ENCODE data around the gene TSEN15. TPM values are rescaled to one million over a fixed set of nuclear protein-coding genes. Genes with fewer than 3 reads are reported as not detected.

The TSEN15 gene
- total RNA-seq, 3 donors from 2014 or later (not counting 1 experiment from before 2014, with no cell fraction given): 29.5 to 52.9 (median 34.3) TPM

- Mint-ChIP-seq H3K27me3 (ENCODE audit: low read depth in 2 of 2) (peaks cover 0 to 6% of the 10 kb centered on the region in 2 donors), H3K9me3 (no peaks in the 10 kb centered on the region), H3K4me3 (no peak overlapping the region), H3K36me3 (no peaks in the 10 kb centered on the region), H3K27ac (no peak overlapping the region), H3K4me1 (peaks cover 0 to 9% of the 10 kb centered on the region in 2 donors)
- TF ChIP-seq CTCF (IDR thresholded peaks at IDR 0.05): no peak
- H3K27ac ChIP-seq (ENCODE audit: low read length): no peak overlapping the region
- no peaks in the 10 kb centered on the region for H3K4me1 ChIP-seq (ENCODE audit: control insufficient read depth, insufficient read depth, low read length)
- H3K9me3 ChIP-seq (ENCODE audit: control insufficient read depth, insufficient read depth, low read length): no peaks in the 10 kb centered on the region
- no peak for ATAC-seq
- no peak for DNase-seq
- intact Hi-C loops (cut with micrococcal nuclease): no loop called here
- H3K27me3 ChIP-seq (ENCODE audit: control insufficient read depth, insufficient read depth, low read length): peaks cover 2% of the 10 kb centered on the region
- no peak overlapping the region for H3K4me3 ChIP-seq (ENCODE audit: low read length)
- 70% methylated on average over 6 of the region's 6 CpGs for WGBS (ENCODE audit: insufficient coverage)
- H3K36me3 ChIP-seq (ENCODE audit: control insufficient read depth, insufficient read depth, low read length): no peaks in the 10 kb centered on the region
These were observed 23.5 kb upstream of the TSEN15 start for GRCh38 chr1:184027826-184028695.

- Mint-ChIP-seq H3K36me3 (no peaks in the 10 kb centered on the region), H3K9me3 (no peaks in the 10 kb centered on the region), H3K4me3 (no peak overlapping the region), H3K4me1 (peaks cover 5 to 18% of the 10 kb centered on the region in 2 donors), H3K27me3 (ENCODE audit: low read depth in 2 of 2) (peaks cover 0 to 6% of the 10 kb centered on the region in 2 donors), H3K27ac (no peak overlapping the region)
- no peak for TF ChIP-seq CTCF (IDR thresholded peaks at IDR 0.05)
- no peak for ATAC-seq
- WGBS (ENCODE audit: insufficient coverage): 94% methylated on average over 5 of the region's 5 CpGs
- no peaks in the 10 kb centered on the region for H3K4me1 ChIP-seq (ENCODE audit: control insufficient read depth, insufficient read depth, low read length)
- H3K9me3 ChIP-seq (ENCODE audit: control insufficient read depth, insufficient read depth, low read length): no peaks in the 10 kb centered on the region
- intact Hi-C loops (cut with micrococcal nuclease): no loop called here
- no peaks in the 10 kb centered on the region for H3K36me3 ChIP-seq (ENCODE audit: control insufficient read depth, insufficient read depth, low read length)
- H3K27ac ChIP-seq (ENCODE audit: low read length): no peak overlapping the region
- peaks cover 2% of the 10 kb centered on the region for H3K27me3 ChIP-seq (ENCODE audit: control insufficient read depth, insufficient read depth, low read length)
- H3K4me3 ChIP-seq (ENCODE audit: low read length): no peak overlapping the region
- no peak for DNase-seq
These were observed 22.5 kb upstream of the TSEN15 start for GRCh38 chr1:184028854-184029623.

GRCh38 chr1:184030433-184031091 lies 21.0 kb upstream of the TSEN15 start:
- TF ChIP-seq CTCF (IDR thresholded peaks at IDR 0.05): no peak
- Mint-ChIP-seq H3K9me3 (no peaks in the 10 kb centered on the region), H3K27me3 (ENCODE audit: low read depth in 2 of 2) (peaks cover 0 to 12% of the 10 kb centered on the region in 2 donors), H3K27ac (no peak overlapping the region), H3K4me1 (peaks cover 5 to 27% of the 10 kb centered on the region in 2 donors), H3K36me3 (no peaks in the 10 kb centered on the region), H3K4me3 (no peak overlapping the region)
- no peaks in the 10 kb centered on the region for H3K36me3 ChIP-seq (ENCODE audit: control insufficient read depth, insufficient read depth, low read length)
- H3K27me3 ChIP-seq (ENCODE audit: control insufficient read depth, insufficient read depth, low read length): peaks cover 2% of the 10 kb centered on the region
- no peak overlapping the region for H3K27ac ChIP-seq (ENCODE audit: low read length)
- no peak for DNase-seq
- intact Hi-C loops (cut with micrococcal nuclease): no loop called here
- WGBS (ENCODE audit: insufficient coverage): 79% methylated on average over 2 of the region's 2 CpGs
- ATAC-seq: no peak
- no peak overlapping the region for H3K4me3 ChIP-seq (ENCODE audit: low read length)
- no peaks in the 10 kb centered on the region for H3K9me3 ChIP-seq (ENCODE audit: control insufficient read depth, insufficient read depth, low read length)
- peaks cover under 1% of the 10 kb centered on the region for H3K4me1 ChIP-seq (ENCODE audit: control insufficient read depth, insufficient read depth, low read length)
